HFF-Myc (cell line): ENCODE data around the gene ANKRD53.
A peak's percentile ranks its signal among the peaks of the same experiment; 100 is the strongest.

ENCODE experiments used
- DNase-seq: peaks from one replicate; pipeline ENCODE4 v3.0.0-alpha.2; 2011; ENCODE audit warnings: low read depth; ENCODE audit errors: extremely low read depth
- H3K4me3 ChIP-seq: replicated peaks from 2 replicates; pipeline ENCODE4 v1.5.1; 2011; ENCODE audit warnings: low read depth, mild to moderate bottlenecking, control low read depth, low read length
- TF ChIP-seq, protein P1 (sequence below): IDR thresholded peaks from 2 replicates; pipeline ENCODE4 v1.5.1; 2012; ENCODE audit warnings: mild to moderate bottlenecking, low read depth, low read length, control low read depth; ENCODE audit errors: missing control alignments

The ANKRD53 gene

DNA sequence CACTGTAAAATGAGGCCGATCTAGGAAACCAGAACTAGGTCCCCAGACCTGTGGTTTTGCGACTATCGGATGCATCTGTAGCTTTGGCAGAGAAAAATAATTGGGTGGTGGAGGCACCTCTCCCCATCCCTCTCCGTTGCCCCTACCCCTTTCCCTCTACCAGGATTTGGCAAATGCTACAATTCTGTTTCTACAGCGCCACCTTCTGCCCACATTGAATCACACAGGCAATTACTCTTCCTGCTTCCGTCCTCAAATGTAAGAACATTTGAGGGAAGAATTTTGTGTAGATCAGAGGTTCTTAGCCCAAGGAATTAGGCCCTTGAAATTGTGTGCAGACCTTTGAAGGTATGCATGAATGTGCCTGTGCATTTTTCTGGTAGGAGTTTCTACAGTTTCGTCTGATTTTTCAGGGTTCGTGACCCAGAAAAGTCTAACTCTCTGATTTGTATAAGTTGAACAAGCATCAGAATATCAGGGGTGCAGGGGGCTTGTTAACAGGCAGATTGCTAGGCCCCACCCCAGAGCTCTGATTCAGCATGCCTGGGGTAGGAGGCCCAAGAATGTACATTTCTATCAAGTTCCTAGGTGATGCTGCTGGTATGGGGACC is 31.5 kb upstream of the ANKRD53 start:
- peak overlapping the region; percentile 53 for H3K4me3 ChIP-seq
- TF ChIP-seq, protein P1, sequence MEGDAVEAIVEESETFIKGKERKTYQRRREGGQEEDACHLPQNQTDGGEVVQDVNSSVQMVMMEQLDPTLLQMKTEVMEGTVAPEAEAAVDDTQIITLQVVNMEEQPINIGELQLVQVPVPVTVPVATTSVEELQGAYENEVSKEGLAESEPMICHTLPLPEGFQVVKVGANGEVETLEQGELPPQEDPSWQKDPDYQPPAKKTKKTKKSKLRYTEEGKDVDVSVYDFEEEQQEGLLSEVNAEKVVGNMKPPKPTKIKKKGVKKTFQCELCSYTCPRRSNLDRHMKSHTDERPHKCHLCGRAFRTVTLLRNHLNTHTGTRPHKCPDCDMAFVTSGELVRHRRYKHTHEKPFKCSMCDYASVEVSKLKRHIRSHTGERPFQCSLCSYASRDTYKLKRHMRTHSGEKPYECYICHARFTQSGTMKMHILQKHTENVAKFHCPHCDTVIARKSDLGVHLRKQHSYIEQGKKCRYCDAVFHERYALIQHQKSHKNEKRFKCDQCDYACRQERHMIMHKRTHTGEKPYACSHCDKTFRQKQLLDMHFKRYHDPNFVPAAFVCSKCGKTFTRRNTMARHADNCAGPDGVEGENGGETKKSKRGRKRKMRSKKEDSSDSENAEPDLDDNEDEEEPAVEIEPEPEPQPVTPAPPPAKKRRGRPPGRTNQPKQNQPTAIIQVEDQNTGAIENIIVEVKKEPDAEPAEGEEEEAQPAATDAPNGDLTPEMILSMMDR: peak; percentile 76
- DNase-seq: peak; percentile 33

DNA sequence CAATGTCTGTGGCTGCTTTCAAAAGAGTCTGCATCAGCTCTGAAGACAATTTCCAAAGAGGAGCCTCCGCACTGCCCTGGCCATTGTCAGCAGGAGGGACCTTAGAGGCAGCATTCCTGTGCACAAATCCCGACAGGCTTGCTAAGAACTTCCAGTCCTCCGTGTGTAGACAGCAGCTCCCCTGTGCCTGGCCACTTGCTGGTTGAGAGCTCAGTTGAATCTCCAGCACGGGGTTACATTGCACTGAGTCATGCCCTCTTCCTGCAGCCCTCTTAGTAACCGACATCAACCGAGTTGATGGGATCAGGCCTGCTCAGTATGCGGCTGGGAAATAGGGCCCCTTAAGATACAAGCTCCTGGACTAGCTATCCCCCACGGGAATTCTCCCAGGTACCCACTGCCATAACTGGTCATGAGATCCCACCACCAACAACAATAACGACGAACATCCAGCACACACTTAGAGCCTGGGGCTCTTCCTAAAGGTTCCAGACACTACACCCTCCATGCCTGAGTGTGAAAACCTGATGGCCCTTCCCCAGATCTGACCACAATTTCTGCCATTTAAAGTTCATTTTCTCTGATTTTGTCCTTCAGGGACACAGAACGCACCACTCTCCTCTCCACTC is 30.8 kb upstream of the ANKRD53 start:
- TF ChIP-seq, protein P1: no peak
- DNase-seq: peak; percentile 31
- peak overlapping the region; percentile 53 for H3K4me3 ChIP-seq

DNA sequence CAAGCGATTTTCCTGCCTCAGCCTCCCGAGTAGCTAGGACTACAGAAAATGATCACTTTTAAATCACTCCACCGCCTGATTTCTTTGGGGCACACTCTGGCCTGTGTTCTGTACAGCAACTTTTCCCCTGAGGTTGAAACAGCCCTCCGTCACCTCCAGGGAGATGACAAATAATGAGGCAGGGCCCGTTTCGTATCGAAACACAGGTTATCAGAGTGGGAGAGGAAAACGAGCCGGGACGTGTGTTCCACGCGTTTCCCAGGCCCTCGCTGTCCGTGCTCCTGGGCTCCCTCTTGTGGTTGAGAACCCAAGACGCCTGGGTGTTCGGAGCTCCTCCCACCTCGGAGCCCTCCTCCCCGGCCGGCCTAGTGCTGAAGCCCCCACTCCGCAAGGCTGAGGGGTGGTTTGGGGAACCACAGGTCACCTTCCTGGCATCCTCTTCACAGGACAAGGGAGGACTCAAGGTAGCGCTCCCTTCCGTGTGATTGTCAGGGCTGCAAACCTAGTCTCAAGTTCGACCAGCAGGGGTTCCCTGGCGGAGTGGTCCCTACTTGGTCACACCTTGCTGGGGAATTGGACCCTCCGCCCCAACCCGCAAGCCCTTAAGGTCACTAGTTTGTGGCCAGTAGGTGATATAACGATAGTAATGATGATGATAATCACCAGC is 30.0 kb upstream of the ANKRD53 start:
- H3K4me3 ChIP-seq: peak overlapping the region; percentile 53
- TF ChIP-seq, protein P1: peak; percentile 95
- DNase-seq: peak; percentile 44

DNA sequence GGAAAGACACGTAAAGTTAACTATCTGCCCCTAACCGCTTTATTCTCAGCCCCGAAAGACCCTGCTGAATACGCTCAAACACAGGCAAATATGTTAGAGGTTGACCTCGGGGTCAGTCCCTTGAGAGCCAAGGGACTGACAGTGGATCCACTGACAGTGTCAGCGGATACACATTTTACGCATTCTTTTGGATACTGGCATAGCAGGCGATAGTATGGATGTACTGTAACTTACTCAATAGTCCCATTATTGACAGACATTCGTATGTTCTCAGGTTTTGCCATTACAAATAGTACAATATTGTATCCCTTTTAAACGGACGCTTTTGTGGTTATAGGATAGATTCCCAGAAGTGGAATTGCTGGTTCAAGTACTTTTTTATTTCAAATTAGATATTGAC is 29.3 kb upstream of the ANKRD53 start:
- no peak for DNase-seq
- TF ChIP-seq, protein P1: no peak
- no peak overlapping the region for H3K4me3 ChIP-seq

DNA sequence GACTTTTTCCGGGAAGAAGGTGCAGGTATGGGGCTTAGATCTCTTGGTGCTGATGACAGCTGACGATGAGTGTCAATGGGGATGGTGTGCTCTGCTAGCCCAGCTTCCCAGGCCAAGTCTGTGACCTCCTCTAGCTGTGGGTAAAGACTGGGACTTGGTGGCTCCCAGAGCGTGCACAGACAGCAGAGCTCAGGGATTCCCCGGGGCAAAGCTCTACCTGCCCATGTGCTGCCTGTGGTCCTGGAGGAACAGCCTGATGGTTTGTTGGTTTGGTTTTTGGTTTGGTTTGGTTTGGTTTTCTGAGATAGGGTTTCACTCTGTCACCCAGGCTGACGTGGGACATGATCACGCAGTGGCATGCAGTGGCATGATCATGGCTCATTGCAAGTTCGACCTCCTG is 23.5 kb upstream of the ANKRD53 start:
- no peak overlapping the region for H3K4me3 ChIP-seq
- no peak for DNase-seq
- TF ChIP-seq, protein P1: no peak

DNA sequence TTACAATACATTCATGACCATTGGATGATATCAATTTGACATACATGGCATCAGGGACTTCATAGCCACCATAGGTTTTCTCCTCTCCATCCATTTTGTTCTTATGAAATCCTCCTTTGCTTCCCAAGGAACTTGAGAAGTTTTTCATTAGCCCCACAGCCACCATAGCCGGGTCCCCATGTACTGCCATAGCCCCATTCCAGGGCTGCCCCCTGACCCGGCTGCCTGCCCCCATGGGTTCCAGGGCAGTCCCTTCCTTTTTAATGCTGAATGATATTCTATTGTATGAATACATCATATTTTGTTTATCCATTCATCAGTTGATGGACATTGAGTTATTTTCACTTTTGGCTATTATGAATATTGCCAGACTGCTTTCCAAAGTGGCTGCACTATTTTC is 22.3 kb upstream of the ANKRD53 start:
- TF ChIP-seq, protein P1: no peak
- DNase-seq: no peak
- no peak overlapping the region for H3K4me3 ChIP-seq
